Tibial nerve (tissue), 4 donors: ENCODE results near the gene NR2F1. TPM values are rescaled to one million over a fixed set of nuclear protein-coding genes. Genes with fewer than 3 reads are reported as not detected.

ENCODE experiments used
- DNase-seq, 2 donors: peaks; one replicate each; pipeline ENCODE4 v3.0.0-alpha.2; 2019; ENCODE audit warnings: low spot score in 2 of 2
- H3K27ac ChIP-seq, 4 donors: fragments of 200-600 bp; sonication (generic) in 3 of 4; one replicate each; pipeline ENCODE4 v1.5.1; 2017 to 2019; ENCODE audit warnings: mild to moderate bottlenecking in 1 of 4
- H3K27me3 ChIP-seq, 2 donors: fragments of 200-600 bp; sonication (generic) in 1 of 2; one replicate each; pipeline versions ENCODE4 v1.5.1 to v1.6.0; 2017 to 2019
- H3K36me3 ChIP-seq, 3 donors: fragments of 200-600 bp; sonication (generic); one replicate each; pipeline ENCODE4 v1.5.1; 2018 to 2019
- H3K4me1 ChIP-seq, 4 donors: fragments of 200-600 bp; sonication (generic) in 3 of 4; one replicate each; pipeline ENCODE4 v1.5.1; 2017 to 2019
- H3K4me3 ChIP-seq, 4 donors: fragments of 200-600 bp; sonication (generic) in 3 of 4; one replicate each; pipeline ENCODE4 v1.5.1; 2017 to 2019; ENCODE audit warnings: mild to moderate bottlenecking in 1 of 4, moderate library complexity in 1 of 4
- H3K9me3 ChIP-seq, 4 donors: fragments of 200-600 bp; sonication (generic) in 3 of 4; one replicate each; pipeline ENCODE4 v1.5.1; 2017 to 2019
- CTCF ChIP-seq, 5 experiments: fragments of 200-600 bp in 3 of 5; fragments of 450-650 bp in 2 of 5; sonication (generic) in 3 of 5; IDR thresholded peaks; one replicate each; pipeline ENCODE4 v1.5.1; 2016 to 2019; ENCODE audit warnings: antibody characterized with exemption in 5 of 5, mild to moderate bottlenecking in 3 of 5, moderate library complexity in 2 of 5
- EP300 ChIP-seq, 2 donors: sonication (generic); formaldehyde crosslinking; IDR thresholded peaks; one replicate each; pipeline ENCODE4 v1.6.1; 2017; ENCODE audit warnings: antibody characterized with exemption in 2 of 2, mild to moderate bottlenecking in 1 of 2
- POLR2A ChIP-seq, 2 donors: fragments of 450-650 bp; IDR thresholded peaks; one replicate each; pipeline ENCODE4 v1.6.1; 2017; ENCODE audit warnings: antibody characterized with exemption in 2 of 2, mild to moderate bottlenecking in 2 of 2, moderate library complexity in 2 of 2
- WGBS, 2 donors: methylation state at CpG; one replicate each; pipeline ENCODE4 v1.1.5; 2018; 5-methylcytosine and 5-hydroxymethylcytosine counted together
- total RNA-seq, 4 donors: library from RNA; depleted of rRNA; stranded (reverse); fragments of >200 nt; gene quantifications; one replicate each; pipeline ENCODE4 v1.1.0, GENCODE V29; 2016

NR2F1 gene
- total RNA-seq, 4 donors from 2014 or later: 64.9 to 81.3 (median 67.6) TPM

DNA sequence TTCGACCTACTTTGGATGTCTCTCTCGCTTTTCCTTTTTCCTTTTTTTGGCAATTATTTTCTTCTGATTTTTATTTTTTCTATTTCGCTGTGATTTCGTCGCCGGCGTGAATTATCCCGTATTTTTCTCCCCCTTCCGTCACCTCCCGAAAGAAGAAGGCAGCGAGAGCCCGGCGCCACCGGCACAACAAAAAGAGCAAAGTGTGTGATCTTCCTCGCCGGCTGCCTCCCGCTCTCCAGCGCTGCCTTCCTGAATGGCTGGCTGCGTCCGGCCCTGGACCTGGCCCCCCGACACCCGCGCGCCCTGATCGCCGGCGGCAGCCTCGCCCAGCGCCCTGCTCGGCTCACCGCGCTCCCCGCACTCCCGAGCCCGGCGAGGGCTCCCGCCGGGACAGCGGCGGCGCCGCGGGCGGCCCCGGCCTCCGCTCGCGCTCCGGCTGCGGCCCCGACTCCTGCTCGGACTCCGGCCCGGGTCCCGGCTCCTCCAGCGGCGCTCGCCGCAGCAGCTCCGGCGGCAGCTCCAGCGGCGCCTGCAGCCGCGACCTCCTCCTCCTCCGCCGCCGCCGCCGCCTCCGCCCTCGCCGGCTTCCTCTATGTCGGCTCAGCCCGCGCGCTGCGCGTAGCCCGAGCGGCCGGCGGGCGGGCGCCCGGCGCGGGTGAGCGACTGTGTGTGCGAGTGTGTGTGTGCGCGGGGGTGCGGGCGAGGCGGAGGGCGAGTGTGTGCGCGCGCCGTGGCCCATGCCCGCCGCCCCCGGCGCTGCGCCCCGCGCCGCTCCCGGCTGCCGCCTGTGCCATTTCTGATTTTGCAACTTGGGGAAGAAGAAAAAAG lies 960 bp downstream of the NR2F1 start:
- DNase-seq: no peak
- H3K4me1 ChIP-seq: peaks cover 0 to 8% (median 2%) of the 10 kb centered on the region in 4 donors
- H3K27me3 ChIP-seq: peaks cover 0 to 14% of the 10 kb centered on the region in 2 donors
- H3K36me3 ChIP-seq: peaks cover 0 to 8% (median 0%) of the 10 kb centered on the region in 3 donors
- no peak for TF ChIP-seq EP300 (IDR thresholded peaks at IDR 0.05)
- TF ChIP-seq CTCF (IDR thresholded peaks at IDR 0.05): peak in 1 of 5 experiments; percentile 12
- TF ChIP-seq POLR2A (IDR thresholded peaks at IDR 0.05): no peak
- no peaks in the 10 kb centered on the region for H3K9me3 ChIP-seq
- peak overlapping the region; percentile 58 to 94 (median 72) for H3K4me3 ChIP-seq
- peak overlapping the region; percentile 84 to 95 (median 89) for H3K27ac ChIP-seq
- 0% methylated on average over 46 to 109 of the region's 110 CpGs for WGBS, 2 donors

DNA sequence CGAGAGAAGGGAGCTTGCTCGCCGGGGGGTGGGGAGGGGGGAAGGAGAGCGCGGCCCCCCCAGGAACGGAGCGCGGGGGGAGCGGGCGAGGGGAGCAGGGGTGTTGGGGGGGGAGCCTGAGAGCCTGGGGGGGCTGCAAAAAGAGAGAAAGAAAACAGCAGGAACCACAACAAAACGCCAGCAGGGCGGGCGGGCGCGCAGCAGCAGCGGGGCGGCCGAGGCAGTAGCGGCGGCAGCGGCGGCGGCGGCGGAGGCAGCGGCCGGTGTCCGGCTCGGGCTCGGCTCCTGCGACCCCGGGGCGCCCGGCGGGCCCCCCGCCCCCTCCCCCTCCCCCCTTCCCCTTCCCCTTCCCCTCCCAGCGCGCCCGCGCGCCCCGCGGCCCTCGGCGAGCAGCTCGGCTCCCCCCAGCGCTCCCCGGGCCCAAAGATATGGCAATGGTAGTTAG lies 1.6 kb downstream of the NR2F1 start:
- TF ChIP-seq POLR2A (IDR thresholded peaks at IDR 0.05) (no peak), CTCF (IDR thresholded peaks at IDR 0.05) (no peak), EP300 (IDR thresholded peaks at IDR 0.05) (no peak)
- Histone ChIP-seq H3K27me3 (peaks cover 0 to 14% of the 10 kb centered on the region in 2 donors), H3K36me3 (peaks cover 0 to 8% (median 0%) of the 10 kb centered on the region in 3 donors), H3K27ac (peak overlapping the region; percentile 84 to 95 (median 89)), H3K4me1 (peaks cover 0 to 8% (median 2%) of the 10 kb centered on the region in 4 donors), H3K4me3 (peak overlapping the region in 3 of 4 donors; percentile 58 to 83 (median 60)), H3K9me3 (no peaks in the 10 kb centered on the region)
- WGBS, 2 donors: 1 to 3% methylated on average over 30 to 40 of the region's 48 CpGs
- DNase-seq: no peak

DNA sequence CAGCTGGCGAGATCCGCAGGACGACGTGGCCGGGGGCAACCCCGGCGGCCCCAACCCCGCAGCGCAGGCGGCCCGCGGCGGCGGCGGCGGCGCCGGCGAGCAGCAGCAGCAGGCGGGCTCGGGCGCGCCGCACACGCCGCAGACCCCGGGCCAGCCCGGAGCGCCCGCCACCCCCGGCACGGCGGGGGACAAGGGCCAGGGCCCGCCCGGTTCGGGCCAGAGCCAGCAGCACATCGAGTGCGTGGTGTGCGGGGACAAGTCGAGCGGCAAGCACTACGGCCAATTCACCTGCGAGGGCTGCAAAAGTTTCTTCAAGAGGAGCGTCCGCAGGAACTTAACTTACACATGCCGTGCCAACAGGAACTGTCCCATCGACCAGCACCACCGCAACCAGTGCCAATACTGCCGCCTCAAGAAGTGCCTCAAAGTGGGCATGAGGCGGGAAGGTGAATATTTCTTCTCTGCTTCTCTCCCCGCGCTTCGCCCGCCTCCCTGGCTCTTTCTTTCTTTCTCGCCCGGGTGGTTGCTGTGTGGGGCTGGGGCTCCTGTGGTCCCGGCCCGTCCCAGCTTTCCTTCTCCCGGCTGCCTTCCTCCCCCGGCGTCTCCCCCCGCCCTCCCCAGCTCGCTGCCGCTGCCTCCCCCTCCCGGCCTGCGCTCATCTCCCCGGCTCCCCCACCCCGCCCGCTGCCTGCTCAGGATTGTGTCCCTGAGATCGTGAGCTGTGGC lies 2.2 kb downstream of the NR2F1 start:
- H3K27ac ChIP-seq: peak overlapping the region; percentile 84 to 95 (median 89)
- H3K4me3 ChIP-seq: peak overlapping the region; percentile 46 to 83 (median 59)

GRCh38 chr5:93585767-93586385 lies 2.9 kb downstream of the NR2F1 start:
- no peak for DNase-seq
- peak overlapping the region; percentile 46 to 83 (median 59) for H3K4me3 ChIP-seq
- H3K4me1 ChIP-seq: peaks cover 0 to 16% (median 7%) of the 10 kb centered on the region in 4 donors
- H3K27me3 ChIP-seq: peaks cover 0 to 14% of the 10 kb centered on the region in 2 donors
- WGBS, 2 donors: 12% methylated on average over 13 of the region's 13 CpGs
- H3K27ac ChIP-seq: peak overlapping the region; percentile 84 to 95 (median 89)
- TF ChIP-seq EP300 (IDR thresholded peaks at IDR 0.05) (peak in 1 of 2 donors; percentile 53), POLR2A (IDR thresholded peaks at IDR 0.05) (no peak), CTCF (IDR thresholded peaks at IDR 0.05) (no peak)
- no peaks in the 10 kb centered on the region for H3K9me3 ChIP-seq
- H3K36me3 ChIP-seq: peaks cover 0 to 8% (median 0%) of the 10 kb centered on the region in 3 donors

More for the DNA sequence above, 2.2 kb downstream of the NR2F1 start:
- Histone ChIP-seq H3K9me3 (no peaks in the 10 kb centered on the region), H3K4me1 (peaks cover 0 to 9% (median 4%) of the 10 kb centered on the region in 4 donors), H3K36me3 (peaks cover 0 to 8% (median 0%) of the 10 kb centered on the region in 3 donors), H3K27me3 (peaks cover 0 to 14% of the 10 kb centered on the region in 2 donors)
- WGBS, 2 donors: 0 to 1% methylated on average over 28 to 37 of the region's 70 CpGs
- TF ChIP-seq EP300 (IDR thresholded peaks at IDR 0.05) (peak in 1 of 2 donors; percentile 8), CTCF (IDR thresholded peaks at IDR 0.05) (no peak)
- DNase-seq: no peak
